Progenitor cell of endocrine pancreas (in vitro differentiated cells): Measurements from ENCODE around the gene CYP19A1. TPM values are rescaled to one million over a fixed set of nuclear protein-coding genes. Genes with fewer than 3 reads are reported as not detected.

Experiments used
- DNase-seq: peaks from one replicate; pipeline ENCODE4 v3.0.0; 2021; ENCODE audit warnings: low spot score; ENCODE audit not compliant: unreplicated experiment
- H3K27ac Mint-ChIP-seq: 2 replicates; pipeline ENCODE4 v1.8.0; 2021; ENCODE audit warnings: mild to moderate bottlenecking, moderate library complexity, mixed read lengths
- H3K27me3 Mint-ChIP-seq: 2 replicates; pipeline ENCODE4 v1.8.0; 2021; ENCODE audit warnings: mixed read lengths
- H3K36me3 Mint-ChIP-seq: 2 replicates; pipeline ENCODE4 v1.8.0; 2022; ENCODE audit warnings: mixed read lengths; ENCODE audit not compliant: insufficient read depth
- H3K4me1 Mint-ChIP-seq: 2 replicates; pipeline ENCODE4 v1.8.0; 2021; ENCODE audit warnings: low read depth, mixed read lengths
- H3K4me3 Mint-ChIP-seq: 2 replicates; pipeline ENCODE4 v1.8.0; 2021; ENCODE audit warnings: low read depth, mild to moderate bottlenecking, moderate library complexity, mixed read lengths
- H3K9me3 Mint-ChIP-seq: 2 replicates; pipeline ENCODE4 v1.8.0; 2021; ENCODE audit warnings: low read depth, mixed read lengths
- CTCF ChIP-seq: fragments of 200-600 bp; sonication (generic); IDR thresholded peaks from one replicate; pipeline ENCODE4 v1.5.0; 2021; ENCODE audit warnings: antibody characterized with exemption, mild to moderate bottlenecking; ENCODE audit not compliant: unreplicated experiment
- total RNA-seq: library from RNA; stranded (reverse); gene quantifications from 2 replicates; pipeline ENCODE4 v1.2.1, GENCODE V29; 2021

CYP19A1 gene
- total RNA-seq, 1 donor from 2014 or later, result not detected

- Mint-ChIP-seq H3K9me3 (no peaks in the 10 kb centered on the region), H3K27ac (no peak overlapping the region), H3K4me1 (peaks cover 8% of the 10 kb centered on the region), H3K36me3 (no peaks in the 10 kb centered on the region), H3K27me3 (peaks cover 3% of the 10 kb centered on the region), H3K4me3 (no peak overlapping the region)
- no peak for DNase-seq
- TF ChIP-seq CTCF, result no peak
Observed at GRCh38 chr15:51368307-51368706, 29.9 kb upstream of the CYP19A1 start.

GRCh38 chr15:51367322-51367976 lies 29.1 kb upstream of the CYP19A1 start:
- no peak overlapping the region for H3K4me3 Mint-ChIP-seq
- no peak overlapping the region for H3K27ac Mint-ChIP-seq
- peaks cover 8% of the 10 kb centered on the region for H3K4me1 Mint-ChIP-seq
- peaks cover 3% of the 10 kb centered on the region for H3K27me3 Mint-ChIP-seq
- TF ChIP-seq CTCF, result no peak
- H3K36me3 Mint-ChIP-seq, result no peaks in the 10 kb centered on the region
- no peak for DNase-seq
- H3K9me3 Mint-ChIP-seq, result no peaks in the 10 kb centered on the region

- TF ChIP-seq CTCF, result no peak
- peaks cover 8% of the 10 kb centered on the region for H3K4me1 Mint-ChIP-seq
- no peaks in the 10 kb centered on the region for H3K36me3 Mint-ChIP-seq
- H3K4me3 Mint-ChIP-seq, result no peak overlapping the region
- H3K27ac Mint-ChIP-seq, result no peak overlapping the region
- H3K27me3 Mint-ChIP-seq, result peaks cover 3% of the 10 kb centered on the region
- no peak for DNase-seq
- no peaks in the 10 kb centered on the region for H3K9me3 Mint-ChIP-seq
Observed at GRCh38 chr15:51366920-51367319, 28.5 kb upstream of the CYP19A1 start.

DNA sequence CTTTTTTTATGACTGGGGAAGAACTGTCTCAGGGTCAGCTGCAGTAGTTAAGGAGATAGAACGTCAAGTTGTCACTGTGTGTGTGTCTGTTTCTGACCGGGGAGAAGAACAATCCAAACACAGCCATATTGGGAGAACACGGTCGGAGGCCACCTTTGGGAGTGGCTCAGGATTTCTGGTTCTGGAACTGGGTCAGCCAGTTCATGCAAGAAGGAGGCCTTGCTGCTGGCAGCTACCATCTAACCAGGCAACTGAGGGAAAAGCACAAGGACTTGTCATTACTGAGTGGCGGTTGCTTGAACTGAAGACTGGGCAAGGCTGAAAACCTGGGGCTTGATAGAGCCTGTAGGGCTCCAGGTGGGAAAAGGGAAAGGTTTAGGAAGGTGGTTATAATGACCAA lies 27.7 kb upstream of the CYP19A1 start:
- Mint-ChIP-seq H3K4me1 (peaks cover 8% of the 10 kb centered on the region), H3K9me3 (no peaks in the 10 kb centered on the region), H3K36me3 (no peaks in the 10 kb centered on the region), H3K27ac (no peak overlapping the region), H3K4me3 (no peak overlapping the region), H3K27me3 (peaks cover 3% of the 10 kb centered on the region)
- DNase-seq, result no peak
- no peak for TF ChIP-seq CTCF

DNA sequence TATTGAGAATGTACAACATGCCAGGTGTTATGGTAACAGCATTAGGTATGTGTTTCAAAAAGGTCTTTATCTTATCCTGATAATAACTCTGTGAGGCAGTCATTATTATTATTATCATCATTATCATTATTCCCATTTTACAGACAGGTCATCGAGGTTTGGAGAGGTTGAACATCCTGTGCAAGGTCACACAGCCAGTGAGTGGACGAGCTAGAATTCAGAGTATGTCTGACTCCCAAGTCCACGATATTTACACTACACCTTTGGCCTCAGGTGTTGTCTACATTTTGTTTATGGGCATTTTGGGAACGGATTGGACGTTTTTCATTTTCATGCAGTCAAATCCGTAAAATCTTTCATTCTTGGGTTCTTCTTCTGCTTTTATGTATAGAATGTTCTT lies 27.0 kb upstream of the CYP19A1 start:
- H3K27ac Mint-ChIP-seq, result no peak overlapping the region
- H3K36me3 Mint-ChIP-seq, result no peaks in the 10 kb centered on the region
- peaks cover 3% of the 10 kb centered on the region for H3K27me3 Mint-ChIP-seq
- no peak for DNase-seq
- peaks cover 8% of the 10 kb centered on the region for H3K4me1 Mint-ChIP-seq
- no peak overlapping the region for H3K4me3 Mint-ChIP-seq
- no peaks in the 10 kb centered on the region for H3K9me3 Mint-ChIP-seq
- no peak for TF ChIP-seq CTCF
